HUES48 (cell line): ENCODE results near the gene RGS9.

Experiments
- H3K27ac ChIP-seq: one replicate; pipeline ENCODE4 v1.7.0; 2013; ENCODE audit warnings: low read depth, low read length, inconsistent platforms
- H3K27me3 ChIP-seq: 2 replicates; pipeline ENCODE4 v1.6.1; 2013; ENCODE audit warnings: mild to moderate bottlenecking, low read length; ENCODE audit not compliant: control insufficient read depth, insufficient read depth
- H3K36me3 ChIP-seq: 2 replicates; pipeline ENCODE4 v1.6.1; 2013; ENCODE audit warnings: low read length; ENCODE audit not compliant: control insufficient read depth, insufficient read depth
- H3K4me1 ChIP-seq: 2 replicates; pipeline ENCODE4 v1.6.1; 2013; ENCODE audit warnings: mild to moderate bottlenecking, low read length; ENCODE audit not compliant: control insufficient read depth, insufficient read depth
- H3K4me3 ChIP-seq: 2 replicates; pipeline ENCODE4 v1.5.1; 2013; ENCODE audit warnings: mild to moderate bottlenecking, low read depth, low read length
- H3K9ac ChIP-seq: 2 replicates; pipeline ENCODE4 v1.6.1; 2013; ENCODE audit warnings: mild to moderate bottlenecking, low read depth, low read length, moderate library complexity
- H3K9me3 ChIP-seq: 2 replicates; pipeline ENCODE4 v1.6.1; 2013; ENCODE audit warnings: low read length; ENCODE audit not compliant: control insufficient read depth, insufficient read depth

RGS9 gene

DNA sequence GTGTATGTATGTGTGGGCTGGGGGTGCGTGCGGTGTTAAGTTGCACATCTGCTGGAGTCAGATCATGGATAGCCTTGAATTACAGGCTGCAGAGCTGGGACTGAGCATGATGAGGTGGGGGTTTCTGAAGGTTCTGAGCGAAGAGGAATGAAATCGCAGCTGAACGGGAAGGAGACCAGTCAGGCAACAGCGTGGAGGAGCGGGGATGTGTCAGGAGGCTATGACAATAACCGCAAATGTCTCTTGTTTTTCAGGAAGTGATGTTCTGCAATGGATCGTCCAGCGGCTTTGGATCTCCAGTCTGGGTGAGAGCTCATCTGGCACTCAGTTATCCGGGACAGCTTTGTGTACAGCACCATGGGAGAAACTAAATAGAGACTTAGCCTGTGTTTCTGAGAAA is 20.9 kb downstream of the RGS9 start:
- H3K4me1 ChIP-seq, result peaks cover 4% of the 10 kb centered on the region; the same call in 1 of the 2 replicates
- no peaks in the 10 kb centered on the region for H3K27me3 ChIP-seq
- no peaks in the 10 kb centered on the region for H3K9me3 ChIP-seq
- no peaks in the 10 kb centered on the region for H3K36me3 ChIP-seq
- H3K9ac ChIP-seq, result no peak overlapping the region
- no peak overlapping the region for H3K4me3 ChIP-seq
- H3K27ac ChIP-seq, result no peak overlapping the region

DNA sequence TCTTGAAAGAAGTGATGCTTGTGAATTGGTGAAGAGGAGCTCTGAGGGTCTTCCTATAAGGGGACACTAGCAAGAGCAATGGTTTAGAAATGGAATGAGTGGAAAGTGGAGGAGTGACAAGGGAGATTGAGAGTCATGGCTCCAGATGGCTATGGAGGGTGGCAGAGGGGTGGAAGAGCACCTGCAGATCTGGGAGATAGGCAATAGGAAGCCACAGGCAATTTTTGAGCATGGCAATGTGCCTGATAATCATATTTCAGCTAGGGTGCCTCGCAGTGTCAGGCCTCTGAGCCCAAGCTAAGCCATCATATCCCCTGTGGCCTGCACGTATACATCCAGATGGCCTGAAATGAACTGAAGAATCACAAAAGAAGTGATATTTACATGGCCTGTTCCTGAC is 21.5 kb downstream of the RGS9 start:
- Histone ChIP-seq H3K27me3 (no peaks in the 10 kb centered on the region), H3K36me3 (no peaks in the 10 kb centered on the region), H3K4me1 (peaks cover 4% of the 10 kb centered on the region; the same call in 1 of the 2 replicates), H3K27ac (no peak overlapping the region), H3K9ac (no peak overlapping the region), H3K4me3 (no peak overlapping the region), H3K9me3 (no peaks in the 10 kb centered on the region)

DNA sequence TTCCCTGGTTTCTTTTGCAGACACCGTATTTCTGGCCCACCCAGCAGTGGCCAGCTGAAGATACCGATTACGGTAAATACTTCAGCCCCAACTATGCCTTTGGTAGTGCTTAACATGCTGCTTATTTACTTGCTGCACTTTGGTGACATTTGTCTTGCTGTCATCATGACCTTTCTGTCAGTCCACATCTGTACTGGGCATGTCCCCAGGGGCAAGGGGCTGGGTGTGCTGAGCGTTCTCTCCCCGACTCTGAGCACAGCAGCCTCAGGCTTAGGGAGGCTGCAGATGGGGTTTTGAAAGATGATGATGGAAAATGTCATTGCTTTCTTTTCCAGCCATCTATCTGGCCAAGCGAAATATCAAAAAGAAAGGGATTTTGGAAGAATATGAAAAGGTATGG is 23.3 kb downstream of the RGS9 start:
- Histone ChIP-seq H3K4me3 (no peak overlapping the region), H3K36me3 (no peaks in the 10 kb centered on the region), H3K9ac (no peak overlapping the region), H3K27me3 (no peaks in the 10 kb centered on the region), H3K9me3 (no peaks in the 10 kb centered on the region), H3K27ac (no peak overlapping the region), H3K4me1 (0 out of 2 replicates have a peak, but pooled peaks cover 4% of the 10 kb centered on the region)

DNA sequence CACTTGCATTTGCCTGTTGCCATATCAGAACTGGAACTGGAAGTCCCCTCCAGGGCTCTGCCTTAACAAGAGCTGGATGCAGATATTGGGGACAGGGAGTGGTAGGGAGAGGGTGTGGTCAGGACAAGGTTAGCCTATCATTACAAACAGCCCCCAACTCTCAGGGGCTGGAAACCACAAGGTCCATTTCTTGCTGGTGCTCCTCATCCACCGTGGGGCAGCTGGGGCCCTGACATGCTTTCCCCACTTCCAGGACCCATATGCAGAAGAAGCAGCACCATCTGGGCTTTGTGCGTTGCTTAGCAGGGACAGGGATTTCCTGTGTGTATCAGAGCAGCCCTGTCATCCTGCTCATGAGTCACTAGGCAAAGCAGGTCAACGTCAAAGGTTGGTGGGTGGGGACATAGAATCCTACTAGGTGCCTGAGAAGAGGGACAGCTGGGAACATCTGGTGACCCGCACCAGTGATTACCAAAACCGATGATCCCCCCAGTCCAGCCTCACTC is 26.9 kb downstream of the RGS9 start:
- H3K9ac ChIP-seq, result no peak overlapping the region
- H3K27ac ChIP-seq, result no peak overlapping the region
- no peaks in the 10 kb centered on the region for H3K27me3 ChIP-seq
- 0 out of 2 replicates have a peak, but pooled peaks cover 4% of the 10 kb centered on the region for H3K4me1 ChIP-seq
- no peaks in the 10 kb centered on the region for H3K9me3 ChIP-seq
- no peaks in the 10 kb centered on the region for H3K36me3 ChIP-seq
- no peak overlapping the region for H3K4me3 ChIP-seq

DNA sequence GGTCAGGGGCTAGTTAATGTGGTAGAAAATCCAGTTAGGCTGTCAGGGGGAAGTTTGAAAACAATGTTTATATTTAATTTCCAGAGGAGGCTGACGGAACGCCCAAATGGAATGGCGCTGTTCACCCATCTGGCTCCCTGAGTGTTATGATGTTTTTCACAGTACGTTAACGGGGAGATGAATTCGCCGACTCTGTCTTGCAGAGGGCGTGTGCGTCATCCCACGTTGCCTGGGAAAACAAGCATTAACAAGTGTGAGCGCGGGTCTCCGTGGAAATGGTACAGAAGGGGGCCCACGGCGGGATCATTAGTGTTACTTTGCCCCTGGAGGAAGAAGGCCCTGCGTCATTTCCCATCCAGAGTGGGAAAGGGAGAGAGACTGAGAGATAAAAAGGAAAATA is 29.6 kb downstream of the RGS9 start:
- Histone ChIP-seq H3K27me3 (no peaks in the 10 kb centered on the region), H3K27ac (no peak overlapping the region)

DNA sequence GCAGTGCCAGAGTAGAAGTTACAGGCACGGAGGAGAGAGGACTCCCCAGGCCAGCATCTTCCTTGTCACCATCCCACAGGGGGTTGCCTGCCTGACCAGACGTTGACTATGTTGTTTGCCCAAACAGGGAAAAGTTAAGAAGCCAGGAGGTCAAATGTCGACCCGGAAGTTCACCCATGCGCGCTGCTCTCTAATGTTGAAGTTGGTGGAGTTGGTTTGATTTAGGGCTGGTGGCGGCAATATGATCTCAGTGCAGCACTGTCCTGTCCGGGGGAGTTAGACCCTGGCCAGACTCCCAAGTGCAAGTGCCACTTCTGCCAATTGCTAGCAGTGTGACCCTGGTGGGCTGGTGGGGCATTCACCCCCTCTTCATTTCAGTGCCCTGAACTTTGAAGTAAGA is 30.4 kb downstream of the RGS9 start:
- no peak overlapping the region for H3K27ac ChIP-seq
- no peaks in the 10 kb centered on the region for H3K4me1 ChIP-seq
- no peaks in the 10 kb centered on the region for H3K36me3 ChIP-seq
- no peak overlapping the region for H3K4me3 ChIP-seq
- H3K9me3 ChIP-seq, result no peaks in the 10 kb centered on the region
- H3K9ac ChIP-seq, result no peak overlapping the region
- no peaks in the 10 kb centered on the region for H3K27me3 ChIP-seq

More for the DNA sequence above, 29.6 kb downstream of the RGS9 start:
- Histone ChIP-seq H3K4me1 (no peaks in the 10 kb centered on the region), H3K9me3 (no peaks in the 10 kb centered on the region), H3K9ac (no peak overlapping the region), H3K36me3 (no peaks in the 10 kb centered on the region), H3K4me3 (no peak overlapping the region)

DNA sequence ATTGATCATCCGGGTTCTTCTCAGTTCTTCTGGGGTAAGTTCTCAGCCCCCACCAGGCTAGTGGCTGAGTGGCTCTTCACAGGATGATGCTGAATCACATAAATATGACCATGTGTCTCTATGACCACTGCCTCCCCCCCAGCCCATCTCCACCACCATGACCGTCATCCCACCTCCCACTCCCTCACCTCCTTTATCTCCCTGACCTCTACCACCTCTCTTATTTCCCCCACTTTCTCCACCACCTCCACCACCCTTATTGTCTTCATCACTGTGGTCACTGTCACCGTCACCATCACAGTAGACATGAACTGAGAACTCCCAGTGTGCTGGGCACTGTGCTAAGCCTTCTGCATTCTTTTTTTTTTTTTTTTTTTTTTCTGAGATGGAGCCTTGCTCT is 32.5 kb downstream of the RGS9 start:
- Histone ChIP-seq H3K9me3 (no peaks in the 10 kb centered on the region), H3K27ac (no peak overlapping the region), H3K9ac (no peak overlapping the region), H3K36me3 (no peaks in the 10 kb centered on the region), H3K27me3 (no peaks in the 10 kb centered on the region), H3K4me1 (0 out of 2 replicates have a peak, but pooled peaks cover 3% of the 10 kb centered on the region), H3K4me3 (no peak overlapping the region)

DNA sequence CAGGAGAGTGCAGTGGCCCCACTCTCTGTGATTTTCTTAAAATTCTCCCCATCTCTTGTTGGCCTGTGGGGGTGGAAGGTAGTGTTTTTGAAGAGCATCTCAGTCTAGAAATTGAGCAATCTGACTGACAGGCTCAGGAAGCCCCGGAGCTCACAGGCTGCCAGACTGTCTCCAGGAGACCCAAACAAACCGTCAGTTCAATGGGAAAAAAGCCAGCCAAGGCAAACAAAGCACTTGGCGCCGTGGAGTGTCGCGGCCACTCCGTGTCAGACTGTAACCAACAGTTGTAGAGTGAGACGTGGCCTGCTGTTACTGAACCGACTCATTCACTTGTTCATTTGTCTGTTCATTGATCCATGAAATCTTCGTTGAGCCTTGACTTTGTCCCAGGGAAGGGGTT is 33.7 kb downstream of the RGS9 start:
- no peaks in the 10 kb centered on the region for H3K36me3 ChIP-seq
- no peak overlapping the region for H3K4me3 ChIP-seq
- H3K4me1 ChIP-seq, result 0 out of 2 replicates have a peak, but pooled peaks cover 3% of the 10 kb centered on the region
- H3K9ac ChIP-seq, result no peak overlapping the region
- no peaks in the 10 kb centered on the region for H3K27me3 ChIP-seq
- no peak overlapping the region for H3K27ac ChIP-seq
- H3K9me3 ChIP-seq, result no peaks in the 10 kb centered on the region

DNA sequence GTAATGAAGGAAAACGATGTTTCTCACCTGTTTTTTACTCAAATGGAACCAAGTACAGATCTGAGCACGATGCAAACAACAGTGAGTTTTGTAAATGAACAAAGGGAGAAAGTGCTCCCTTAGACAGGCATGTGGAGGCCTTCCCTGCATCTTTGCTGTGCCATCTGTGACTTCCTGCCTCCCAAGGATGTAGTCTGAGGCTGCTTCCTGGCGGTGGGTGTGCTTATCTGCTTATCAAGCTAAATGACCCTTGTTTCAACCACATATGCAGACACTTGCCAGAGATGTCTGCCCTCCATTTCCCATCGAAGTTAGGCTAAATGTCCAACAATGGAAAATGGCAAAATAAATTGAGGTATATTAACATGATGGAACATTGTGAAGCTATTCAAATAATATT is 34.6 kb downstream of the RGS9 start:
- no peak overlapping the region for H3K9ac ChIP-seq
- no peak overlapping the region for H3K27ac ChIP-seq

DNA sequence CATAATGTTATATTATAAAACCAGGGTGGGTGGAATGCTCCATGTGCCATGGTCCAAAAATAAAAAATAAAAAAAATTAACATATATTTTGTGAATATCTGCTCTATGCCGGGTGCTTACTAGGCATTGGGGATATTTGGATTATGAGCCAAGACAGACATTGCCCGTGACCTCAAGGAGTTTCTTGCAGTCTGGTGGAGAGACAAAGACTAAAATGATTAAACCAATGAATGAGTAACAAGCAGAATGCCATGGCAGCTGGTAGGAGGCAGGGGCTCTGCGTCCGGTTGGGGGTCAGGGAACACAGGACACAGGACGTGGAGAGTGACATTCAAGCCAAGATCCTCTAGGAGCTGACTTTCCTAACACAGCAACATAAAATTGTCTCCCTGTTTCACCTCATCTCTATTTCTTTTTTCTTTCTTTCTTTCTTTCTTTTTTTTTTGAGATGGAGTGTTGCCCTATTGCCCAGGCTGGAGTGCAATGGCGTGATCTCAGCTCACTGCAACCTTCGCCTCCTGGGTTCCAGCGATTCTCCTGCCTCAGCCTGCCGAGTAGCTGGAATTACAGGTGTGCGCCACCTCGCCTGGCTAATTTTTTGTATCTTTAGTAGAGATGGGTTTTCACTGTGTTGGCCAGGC is 35.4 kb downstream of the RGS9 start:
- H3K9ac ChIP-seq, result no peak overlapping the region
- no peak overlapping the region for H3K4me3 ChIP-seq
- no peak overlapping the region for H3K27ac ChIP-seq
- H3K36me3 ChIP-seq, result no peaks in the 10 kb centered on the region
- H3K27me3 ChIP-seq, result no peaks in the 10 kb centered on the region
- H3K9me3 ChIP-seq, result no peaks in the 10 kb centered on the region
- H3K4me1 ChIP-seq, result 0 out of 2 replicates have a peak, but pooled peaks cover 3% of the 10 kb centered on the region

More for the DNA sequence above, 34.6 kb downstream of the RGS9 start:
- Histone ChIP-seq H3K9me3 (no peaks in the 10 kb centered on the region), H3K4me1 (0 out of 2 replicates have a peak, but pooled peaks cover 3% of the 10 kb centered on the region), H3K36me3 (no peaks in the 10 kb centered on the region), H3K4me3 (no peak overlapping the region), H3K27me3 (no peaks in the 10 kb centered on the region)

DNA sequence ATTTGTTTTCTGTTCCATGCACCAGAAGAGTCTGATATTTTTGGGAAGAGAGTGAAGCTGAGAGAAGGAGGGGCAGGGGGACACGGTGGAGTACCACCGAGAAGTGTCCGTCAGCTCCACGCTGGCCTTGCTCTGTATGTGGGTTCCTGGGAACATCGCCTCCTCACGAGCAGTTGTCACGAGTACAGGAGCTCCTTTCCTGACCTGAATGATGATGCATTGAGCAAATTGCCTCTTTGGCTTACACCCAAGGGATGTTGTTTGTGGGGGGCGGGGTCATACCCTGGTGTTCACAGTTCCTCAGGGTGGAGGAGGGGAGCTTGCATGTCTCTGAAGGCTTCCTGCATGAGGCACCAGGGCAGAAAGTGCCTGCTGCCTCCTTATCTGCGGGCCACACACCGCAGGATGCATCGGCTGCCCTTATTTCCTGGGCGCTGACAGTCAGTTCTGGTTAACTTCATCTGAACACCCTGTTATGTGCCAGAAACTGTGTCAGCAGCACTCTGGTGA is 36.2 kb downstream of the RGS9 start:
- no peak overlapping the region for H3K9ac ChIP-seq
- 0 out of 2 replicates have a peak, but pooled peaks cover 3% of the 10 kb centered on the region for H3K4me1 ChIP-seq

More for the DNA sequence above, 36.2 kb downstream of the RGS9 start:
- Histone ChIP-seq H3K4me3 (no peak overlapping the region), H3K36me3 (no peaks in the 10 kb centered on the region), H3K9me3 (no peaks in the 10 kb centered on the region), H3K27ac (no peak overlapping the region), H3K27me3 (no peaks in the 10 kb centered on the region)
